Epidermal melanocyte (primary cell): Measurements from ENCODE around the gene SGK2.
A peak's percentile ranks its signal among the peaks of the same experiment; 100 is the strongest.

Experiments
- DNase-seq: peaks from one replicate; pipeline ENCODE4 v3.0.0; 2011; ENCODE audit warnings: low spot score; ENCODE audit not compliant: insufficient read length

The SGK2 gene

DNA sequence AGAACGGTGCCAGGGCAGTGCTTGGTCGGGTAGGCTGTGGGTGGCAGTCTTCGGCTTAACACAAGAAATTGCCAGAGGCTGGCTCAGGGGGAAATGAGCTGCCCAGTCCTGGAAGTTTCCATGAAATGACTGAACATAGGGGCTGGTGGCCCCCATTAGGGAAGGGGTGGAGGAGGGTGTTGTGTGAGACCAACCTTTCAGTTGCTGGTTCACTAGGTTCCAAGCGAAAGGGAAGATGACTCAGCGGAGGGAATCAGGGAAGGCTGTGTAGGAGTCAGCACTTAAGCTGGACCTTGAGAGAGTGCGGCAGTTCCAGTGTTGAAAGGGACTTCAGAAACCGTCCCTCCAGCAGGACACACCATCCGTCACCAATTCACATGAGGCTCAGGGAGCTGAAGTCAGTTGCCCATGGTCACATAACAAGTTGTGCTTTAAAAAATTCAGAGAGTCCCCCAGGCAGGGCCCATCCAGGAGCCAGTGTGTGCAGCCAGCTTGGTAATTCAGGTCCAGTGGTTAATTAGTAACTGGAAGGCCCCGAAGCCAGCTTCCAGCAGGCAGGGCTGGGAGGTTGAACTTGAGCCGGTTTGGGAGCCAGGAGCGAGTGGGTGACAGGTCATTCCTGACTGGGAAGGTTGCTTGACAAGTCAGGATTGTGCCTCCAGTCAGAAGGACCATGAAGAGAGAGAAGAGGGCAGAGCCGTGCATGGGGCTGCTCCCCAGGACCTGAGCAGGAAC lies at the start of gene SGK2:
Gene SGK2, plus strand, starts transcription at position 616 of the 735 bp plus-strand sequence. CDS start 7,469 bp downstream, outside the sequence.
- DNase-seq: no peak

DNA sequence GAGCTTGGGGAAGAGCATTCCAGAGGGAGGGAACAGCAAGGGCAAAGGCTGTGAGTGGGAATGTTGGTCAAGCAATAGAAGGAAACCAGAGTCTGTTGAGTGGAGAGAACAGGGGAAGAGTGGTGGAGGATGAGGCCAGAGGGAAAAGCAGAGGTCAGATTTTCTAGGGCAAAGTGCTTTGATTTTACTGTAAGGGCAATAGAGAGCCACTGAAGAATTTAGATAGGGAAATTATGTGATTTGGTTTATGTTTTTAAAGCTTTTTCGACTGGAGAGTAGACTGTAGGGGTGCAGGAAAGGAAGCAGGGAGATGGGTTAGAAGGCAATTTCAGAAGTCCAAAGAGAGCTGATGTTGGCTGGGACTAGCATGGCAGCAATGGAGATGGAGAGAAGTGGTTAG lies 46.9 kb upstream of the SGK2 start:
- DNase-seq: no peak

DNA sequence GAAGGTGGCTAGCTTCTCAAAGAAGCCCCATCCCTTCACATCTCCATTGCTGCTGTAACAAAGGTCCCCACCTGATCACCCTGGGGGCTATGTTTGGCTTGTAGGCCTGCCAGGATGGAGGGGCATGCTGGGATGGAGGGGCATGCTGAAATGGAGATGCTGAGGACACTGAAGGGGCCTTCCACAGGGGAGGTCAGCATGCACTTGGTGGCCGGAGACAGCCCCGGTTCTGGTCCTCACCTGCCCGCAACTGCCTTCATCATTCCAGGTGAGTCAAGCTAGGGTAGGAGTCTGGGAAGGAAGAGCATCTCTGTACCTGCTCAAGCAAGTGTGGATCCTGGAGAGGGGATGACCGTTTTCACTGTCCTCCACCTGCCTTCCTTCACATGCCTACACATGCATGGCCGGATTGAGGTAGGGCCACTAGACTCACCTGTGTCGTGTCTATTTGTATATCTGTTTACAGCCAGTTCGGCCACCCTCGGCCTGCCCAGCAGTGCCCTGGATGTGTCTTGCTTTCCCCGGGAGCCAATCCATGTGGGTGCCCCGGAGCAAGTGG lies 45.4 kb upstream of the SGK2 start:
- no peak for DNase-seq

DNA sequence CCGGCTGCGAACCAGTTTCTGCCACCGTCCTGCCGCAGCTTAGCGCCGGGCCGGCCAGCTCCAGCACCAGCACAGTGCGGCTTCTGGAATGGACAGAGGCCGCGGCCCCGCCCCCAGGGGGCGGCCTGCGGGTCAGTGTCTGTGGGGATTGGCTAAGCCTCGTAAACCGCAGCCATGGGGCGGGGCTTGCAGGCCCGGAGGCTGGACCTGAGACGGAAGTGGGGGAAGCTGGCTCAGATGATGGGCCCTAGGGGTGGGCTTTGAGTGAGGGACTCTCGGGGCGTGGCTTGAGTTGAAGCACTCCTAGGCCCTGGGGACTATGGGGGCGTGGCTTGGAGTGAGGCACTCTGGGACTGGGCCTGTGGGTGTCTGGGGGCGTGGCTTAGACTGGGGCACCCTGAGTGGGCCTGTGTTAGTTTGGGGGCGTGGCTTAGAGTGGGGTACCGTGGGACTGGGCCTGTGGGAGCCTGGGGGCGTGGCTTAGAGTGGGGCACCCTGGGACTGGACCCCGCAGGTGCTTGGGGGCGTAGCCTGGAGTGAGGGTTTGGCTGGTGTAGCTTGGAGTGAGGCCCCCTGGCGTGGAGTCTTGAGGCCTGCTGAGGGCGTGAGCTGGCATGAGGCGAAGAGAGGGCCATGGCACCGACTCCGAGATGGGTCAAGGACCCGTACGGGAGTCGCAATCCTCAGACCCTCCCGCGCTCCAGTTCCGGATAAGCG lies 44.7 kb upstream of the SGK2 start:
- DNase-seq: peak; percentile 89

DNA sequence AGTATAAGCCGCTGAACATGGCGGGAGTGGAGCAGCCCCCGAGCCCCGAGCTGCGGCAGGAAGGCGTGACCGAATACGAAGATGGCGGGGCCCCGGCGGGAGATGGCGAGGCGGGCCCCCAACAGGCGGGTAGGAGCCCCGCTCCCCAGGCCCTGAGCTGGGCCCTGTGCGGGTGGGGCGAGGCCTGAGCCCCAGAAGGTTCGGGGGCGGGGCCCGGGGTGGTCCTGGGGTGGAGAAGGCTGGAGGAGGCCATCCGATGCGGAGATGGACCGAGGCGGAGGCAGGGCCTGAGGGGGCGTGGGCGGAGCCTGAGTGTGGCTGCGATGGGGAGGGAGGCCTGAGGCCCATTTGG lies 44.2 kb upstream of the SGK2 start:
- DNase-seq: no peak

DNA sequence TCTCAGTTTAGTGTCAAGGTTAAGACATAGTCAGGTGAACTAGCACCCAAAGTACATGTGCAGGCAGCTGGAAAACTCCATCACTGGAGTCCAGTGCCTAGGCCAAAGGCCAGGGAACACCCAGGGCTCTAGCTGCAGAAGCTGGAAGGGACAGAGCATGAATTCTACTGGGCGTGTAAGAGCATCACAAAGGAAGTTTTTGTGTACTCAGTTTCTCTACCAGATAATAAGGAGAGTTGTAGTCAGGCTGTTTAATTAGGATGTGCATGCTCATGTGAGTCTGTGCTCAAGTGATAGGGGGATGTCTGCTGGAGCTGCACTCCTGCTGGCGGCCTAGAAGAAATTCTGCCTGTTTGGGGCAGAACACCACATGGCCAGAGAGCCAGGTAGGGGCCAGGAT lies 43.2 kb upstream of the SGK2 start:
- peak; percentile 23 for DNase-seq

DNA sequence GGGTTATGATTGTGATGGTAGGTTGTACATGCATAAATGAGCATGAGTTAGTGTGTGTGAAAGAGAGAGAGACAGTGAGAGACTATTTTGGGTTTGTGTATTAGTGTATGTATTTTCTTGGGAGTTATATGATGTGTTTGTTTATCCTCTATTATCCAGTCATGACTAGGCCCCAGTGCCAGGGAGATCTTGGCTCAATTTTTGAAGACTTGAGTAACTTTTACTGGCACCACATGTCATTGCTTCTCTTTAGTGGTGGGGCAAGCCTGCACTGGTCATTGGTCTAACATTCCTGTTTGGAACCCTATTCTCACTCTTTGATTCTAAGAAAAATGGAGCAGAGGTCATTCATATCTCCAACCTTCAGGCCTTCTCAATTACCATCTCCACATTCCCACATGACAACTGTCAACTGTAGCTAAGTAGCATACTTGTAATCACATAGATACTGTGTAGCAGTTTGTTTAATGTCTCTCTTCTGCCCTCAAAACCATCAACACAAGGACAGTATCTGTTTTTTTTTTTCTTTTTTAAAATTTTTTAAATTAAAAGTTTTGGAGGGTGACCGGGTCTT lies 42.5 kb upstream of the SGK2 start:
- peak; percentile 15 for DNase-seq

DNA sequence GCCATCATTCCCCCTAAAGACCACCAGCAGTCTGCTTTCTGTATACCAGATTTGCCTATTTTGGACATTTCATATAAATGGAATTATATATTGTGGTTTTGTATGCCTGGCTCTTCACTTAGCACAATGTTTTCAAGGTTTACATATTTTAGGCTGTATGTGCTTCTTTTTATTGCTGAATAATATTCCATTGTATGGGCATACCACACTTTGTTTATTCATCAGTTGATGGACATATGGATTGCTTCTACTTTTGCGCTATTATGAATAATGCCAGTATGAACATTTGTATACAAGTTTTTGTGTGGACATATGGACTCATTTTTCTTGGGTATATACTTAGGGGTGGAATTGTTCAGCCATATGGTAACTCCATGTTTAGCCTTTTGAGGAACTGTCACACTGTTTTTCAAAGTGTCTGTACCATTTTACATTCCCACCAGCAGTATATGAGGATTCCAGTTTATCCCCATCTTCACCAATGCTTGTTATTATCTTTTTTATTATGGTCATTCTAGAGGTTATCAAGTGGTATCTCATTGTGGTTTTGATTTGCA lies 38.7 kb upstream of the SGK2 start:
- no peak for DNase-seq

DNA sequence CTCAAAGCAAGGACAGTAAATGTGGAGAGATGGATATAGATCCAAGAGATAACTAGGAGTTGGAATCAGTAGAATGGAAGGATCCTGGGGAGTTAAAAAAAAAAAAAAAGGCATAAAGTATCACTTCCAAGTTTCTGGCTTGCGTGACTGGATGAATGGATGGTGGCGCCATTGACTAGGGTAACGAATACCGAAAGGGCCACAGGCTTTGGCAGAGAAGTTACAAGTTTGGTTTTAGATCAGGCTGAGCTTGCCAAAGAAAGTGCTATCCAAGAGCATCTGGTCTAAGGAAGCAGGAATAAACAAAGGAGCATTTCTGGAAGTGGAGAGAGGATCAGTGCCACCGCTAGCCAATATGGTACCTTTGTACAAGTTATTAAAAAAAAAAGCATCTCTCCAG lies 33.8 kb upstream of the SGK2 start:
- DNase-seq: no peak

DNA sequence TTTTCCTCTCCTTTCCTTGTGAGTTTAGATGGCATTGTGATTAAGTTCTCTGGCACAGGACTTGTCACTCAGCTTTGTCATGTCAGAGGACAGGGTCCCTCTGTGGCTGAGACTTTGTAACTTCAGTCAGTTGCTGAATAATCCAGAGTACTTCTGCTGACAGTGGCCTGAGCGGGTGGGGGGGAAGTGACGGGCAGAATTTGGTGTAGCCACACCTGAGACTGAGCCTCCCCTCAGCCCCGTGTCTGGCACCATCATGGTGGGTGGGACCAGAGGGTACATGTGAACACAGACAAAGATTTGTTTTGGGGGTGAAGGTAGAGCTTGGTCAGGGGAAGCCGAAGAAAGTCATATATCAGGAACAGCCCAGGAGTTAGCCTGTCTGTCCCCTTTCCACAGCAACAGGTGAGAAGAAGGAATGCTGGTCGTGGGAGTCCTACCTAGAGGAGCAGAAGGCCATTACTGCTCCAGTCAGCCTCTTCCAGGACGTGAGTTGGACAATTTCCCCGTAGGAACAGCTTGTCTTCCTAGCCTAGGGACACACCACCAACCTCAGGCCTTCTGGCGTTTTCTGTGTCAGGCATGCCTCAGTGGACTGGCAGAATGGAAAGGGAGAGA lies 30.5 kb upstream of the SGK2 start:
- no peak for DNase-seq

DNA sequence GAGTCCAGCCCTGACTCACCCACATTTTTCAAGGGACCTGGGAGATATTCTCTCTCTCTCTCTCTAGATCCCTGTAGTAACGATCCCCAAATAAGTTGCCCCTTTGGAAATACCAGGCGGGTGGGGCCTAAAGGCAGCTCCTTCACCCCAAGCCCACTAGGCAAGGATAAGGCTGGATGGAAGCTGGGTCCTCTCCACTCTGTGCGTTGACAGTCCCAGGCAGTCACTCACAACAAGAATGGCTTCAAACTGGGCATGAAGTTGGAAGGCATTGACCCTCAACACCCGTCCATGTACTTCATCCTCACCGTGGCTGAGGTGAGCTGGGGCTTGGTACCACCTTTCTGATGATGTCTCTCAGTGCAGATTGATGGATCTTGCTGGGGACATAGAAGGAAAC lies 29.8 kb upstream of the SGK2 start:
- DNase-seq: no peak

DNA sequence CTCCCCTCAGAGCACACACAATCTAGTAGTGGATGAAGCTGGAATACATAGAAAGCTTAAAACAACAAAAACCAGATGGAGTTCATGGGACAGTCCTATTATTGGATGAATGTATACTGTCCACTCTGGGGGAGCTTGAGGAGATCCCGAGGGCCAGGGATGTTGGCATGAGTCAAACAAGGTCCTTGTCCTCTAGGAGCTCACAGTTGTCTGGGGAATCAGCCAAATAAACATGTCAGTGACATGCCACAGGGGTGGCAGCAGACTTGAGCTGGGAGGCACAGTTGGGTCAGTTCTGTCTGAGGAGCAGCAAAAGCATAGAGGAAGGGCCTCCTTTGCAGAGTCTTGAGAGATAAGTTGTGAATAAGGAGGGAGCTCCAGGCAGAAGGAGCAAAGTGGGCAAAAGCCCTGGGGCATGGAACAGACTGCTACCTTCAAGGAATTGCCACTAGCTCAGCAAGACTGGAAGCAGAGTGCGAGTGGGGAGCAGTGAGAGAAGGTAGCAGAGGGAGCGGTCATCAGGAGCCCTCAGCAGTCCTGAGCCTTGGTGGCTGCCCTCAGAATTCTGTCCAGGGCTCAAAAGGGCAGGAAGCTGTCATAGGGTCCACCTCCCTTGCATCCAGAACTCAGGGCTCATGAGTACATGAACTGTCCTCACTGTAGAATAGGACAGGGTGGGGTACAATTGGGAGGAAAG lies 29.2 kb upstream of the SGK2 start:
- DNase-seq: no peak

DNA sequence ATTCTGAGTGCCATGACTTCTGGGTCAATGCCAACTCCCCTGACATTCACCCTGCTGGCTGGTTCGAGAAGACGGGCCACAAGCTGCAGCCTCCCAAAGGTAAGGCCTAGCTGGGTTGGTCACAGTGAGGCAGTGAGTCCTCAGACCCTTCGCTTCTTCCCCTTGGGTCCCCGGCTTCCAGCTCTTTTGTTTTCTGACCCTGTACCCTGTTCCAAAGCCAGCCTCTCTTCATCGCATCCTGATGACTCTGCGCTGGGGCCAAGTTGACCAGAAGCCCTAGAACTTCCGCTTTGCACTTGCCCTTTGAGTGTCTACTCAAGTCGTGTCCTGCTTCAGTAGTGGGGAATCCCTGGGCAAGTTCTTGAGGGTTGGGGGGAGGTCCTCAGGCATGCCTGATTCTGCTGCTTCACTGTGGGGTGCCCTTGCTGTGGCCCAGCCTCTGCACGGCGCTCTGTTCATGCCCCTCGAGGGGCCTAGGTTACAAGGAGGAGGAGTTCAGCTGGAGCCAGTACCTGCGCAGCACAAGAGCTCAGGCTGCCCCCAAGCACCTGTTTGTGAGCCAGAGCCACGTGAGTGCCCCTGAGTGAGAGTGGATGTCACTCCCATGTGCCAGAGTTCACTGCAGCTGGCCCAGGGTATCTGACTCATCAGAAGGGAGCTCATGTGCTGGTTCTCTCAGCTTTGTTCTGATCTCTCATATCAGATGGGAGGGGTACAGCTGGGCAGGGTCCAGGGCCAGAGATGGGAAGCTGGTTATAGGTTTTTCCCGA lies 28.3 kb upstream of the SGK2 start:
- DNase-seq: no peak

DNA sequence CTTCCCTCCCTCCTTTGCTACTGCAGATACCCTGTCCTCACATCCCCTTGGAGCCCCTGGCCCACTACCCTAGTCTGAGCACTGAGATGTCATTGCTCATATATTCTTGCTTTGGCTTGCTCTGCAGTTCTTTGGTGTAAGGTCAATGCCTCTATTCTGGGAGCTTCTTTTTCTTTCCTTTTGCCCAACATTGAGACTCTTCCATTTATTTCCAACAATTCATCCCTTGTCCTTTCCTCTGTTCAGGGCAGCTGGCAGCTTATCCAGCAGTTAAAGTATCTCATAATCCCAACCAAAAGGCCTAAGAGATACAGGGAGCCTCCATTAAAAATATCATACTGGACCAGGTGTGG lies 27.8 kb upstream of the SGK2 start:
- DNase-seq: no peak

DNA sequence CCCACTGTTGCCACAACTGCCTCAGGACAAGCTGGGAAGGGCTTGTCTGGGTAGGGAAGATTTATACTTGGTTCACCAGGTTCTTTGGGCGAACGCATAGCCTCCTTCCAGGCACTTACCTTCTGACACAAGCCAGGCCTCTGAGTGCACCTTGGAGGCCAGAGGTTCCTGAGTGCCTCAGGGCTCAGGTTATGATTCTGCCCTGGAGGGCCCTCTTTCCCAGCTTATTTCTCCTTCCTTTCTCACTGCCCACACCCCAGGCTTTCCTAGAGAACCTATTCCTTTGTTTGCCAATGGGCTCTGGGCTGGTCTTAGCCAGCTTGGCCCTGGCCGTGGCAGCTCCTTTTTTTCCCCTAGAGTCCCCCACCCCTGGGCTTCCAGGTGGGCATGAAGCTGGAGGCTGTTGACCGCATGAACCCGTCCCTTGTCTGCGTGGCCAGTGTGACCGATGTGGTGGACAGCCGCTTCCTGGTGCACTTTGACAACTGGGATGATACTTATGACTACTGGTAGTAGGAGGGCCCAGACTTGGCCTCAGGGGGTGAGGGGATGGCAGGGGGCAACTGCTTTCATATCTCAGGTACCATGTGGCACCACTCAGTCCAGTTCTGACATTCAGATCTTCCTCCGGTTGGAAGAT lies 26.3 kb upstream of the SGK2 start:
- no peak for DNase-seq

DNA sequence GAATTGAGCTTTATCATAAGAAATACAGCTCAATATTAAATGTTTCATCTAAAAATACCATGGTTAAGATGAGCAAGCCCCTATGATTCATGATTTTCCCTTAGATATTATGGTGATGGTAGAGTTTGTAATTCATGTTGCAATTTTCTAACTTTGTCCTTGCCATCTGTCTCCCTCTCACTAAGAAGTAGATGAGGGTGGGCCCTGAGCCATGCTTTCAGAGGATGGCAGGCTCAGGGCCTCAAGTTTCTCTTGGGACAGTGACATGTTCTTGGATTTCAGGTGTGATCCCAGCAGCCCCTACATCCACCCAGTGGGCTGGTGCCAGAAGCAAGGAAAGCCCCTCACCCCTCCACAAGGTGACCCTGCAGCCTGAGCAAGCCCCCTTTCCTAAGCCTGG lies 25.8 kb upstream of the SGK2 start:
- no peak for DNase-seq

DNA sequence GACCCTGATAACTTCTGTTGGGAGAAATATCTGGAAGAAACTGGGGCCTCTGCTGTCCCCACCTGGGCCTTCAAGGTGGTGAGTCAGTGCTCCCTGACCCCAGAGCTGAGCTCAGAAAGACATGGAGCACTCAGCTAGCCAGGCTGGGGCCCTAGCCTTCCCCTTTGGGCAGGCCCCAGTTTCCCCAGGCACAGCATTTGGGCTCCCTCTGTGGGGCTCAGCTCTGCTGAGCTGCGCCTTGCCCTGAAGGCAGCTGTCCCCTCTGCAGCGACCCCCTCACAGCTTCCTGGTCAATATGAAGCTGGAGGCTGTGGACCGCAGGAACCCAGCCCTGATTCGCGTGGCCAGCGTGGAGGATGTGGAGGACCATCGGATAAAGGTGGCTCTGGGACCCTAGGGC lies 24.8 kb upstream of the SGK2 start:
- no peak for DNase-seq

DNA sequence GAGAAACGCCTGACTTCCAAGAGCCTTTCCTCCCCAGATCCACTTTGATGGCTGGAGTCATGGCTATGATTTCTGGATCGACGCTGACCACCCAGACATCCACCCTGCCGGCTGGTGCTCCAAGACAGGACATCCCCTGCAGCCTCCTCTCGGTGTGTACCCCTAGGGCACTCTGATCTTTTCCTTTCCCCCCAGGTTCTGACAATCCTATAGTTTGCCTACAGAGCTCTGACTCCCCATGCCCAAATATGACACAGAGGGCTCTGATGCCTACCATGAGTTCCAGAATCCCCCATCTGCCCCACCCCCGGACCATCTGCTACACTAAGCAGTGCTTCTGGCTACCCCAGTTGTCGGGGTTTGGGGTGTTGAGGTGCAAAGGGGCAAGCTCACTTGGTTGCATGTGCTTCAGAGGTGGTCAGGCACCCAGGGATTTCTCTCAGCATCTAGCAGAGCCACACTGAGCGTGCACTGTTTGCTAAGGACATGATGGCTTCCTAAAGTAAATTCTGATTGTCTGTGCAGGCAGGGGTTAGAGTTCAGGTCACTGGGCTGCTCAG lies 24.0 kb upstream of the SGK2 start:
- no peak for DNase-seq

DNA sequence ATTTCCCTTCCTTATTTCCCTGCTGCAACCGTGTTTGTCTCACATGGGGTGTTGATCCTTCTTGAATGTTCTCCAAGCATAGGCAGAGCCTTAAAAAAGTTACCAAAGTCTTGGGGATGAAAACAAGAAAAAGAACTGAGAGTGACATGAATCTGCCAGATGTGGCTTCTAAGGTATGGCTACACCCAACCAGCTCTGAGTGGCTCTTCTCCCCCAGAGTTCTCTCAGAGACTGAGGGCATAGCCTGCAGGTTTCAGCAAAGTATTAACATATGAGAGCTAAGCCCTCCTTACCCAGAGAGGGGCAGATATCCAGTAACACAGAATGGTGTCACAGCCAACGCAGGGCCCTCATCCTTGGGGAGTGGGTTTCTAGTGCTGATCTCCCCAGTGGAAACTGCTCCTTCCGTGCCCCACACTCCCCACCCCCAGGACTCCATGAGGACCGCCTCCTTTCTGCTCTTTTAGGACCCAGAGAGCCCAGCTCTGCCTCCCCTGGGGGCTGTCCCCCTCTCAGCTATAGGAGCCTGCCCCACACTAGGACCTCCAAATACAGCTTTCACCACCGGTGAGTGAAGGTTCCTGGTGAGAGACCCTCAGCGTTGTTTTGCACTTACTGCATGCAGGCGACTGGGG lies 23.3 kb upstream of the SGK2 start:
- DNase-seq: no peak
